HCT116 (cell line): Measurements from ENCODE around the gene NCBP1. TPM values are rescaled to one million over a fixed set of nuclear protein-coding genes. Genes with fewer than 3 reads are reported as not detected.

Source experiments
- ATAC-seq: fragments of 200-7000 bp; cut with Tn5 transposase; 2 replicates; pipeline ENCODE4 v1.9.1; 2020; ENCODE audit warnings: mild to moderate bottlenecking, moderate library complexity
- BruUV-seq: library from RNA; stranded (reverse); fragments of 400-500 nt; replicated peaks from 2 replicates; lab custom pipeline; 2021; lab: Mats Ljungman, UMichigan
- CTCF ChIA-PET: fragments of 300-600 bp; sonication (Branson Sonifier 250); formaldehyde crosslinking; loops from one replicate; lab custom pipeline; 2021; ENCODE audit warnings: antibody characterized with exemption; lab: Charles Lee
- POLR2A ChIA-PET: fragments of 300-600, 350-600 bp; sonication (Branson Sonifier 250); formaldehyde crosslinking; loops from one replicate; lab custom pipeline; 2021; ENCODE audit warnings: antibody characterized with exemption; lab: Charles Lee
- RAD21 ChIA-PET, 2 experiments: fragments of 300-600 bp; sonication (Branson Sonifier 250); formaldehyde crosslinking; loops; one replicate each; lab custom pipeline; 2023; ENCODE audit warnings: low total read pairs in 2 of 2; ENCODE audit not compliant: uncharacterized antibody in 2 of 2, unreplicated experiment in 2 of 2, low non-redundant PET in 1 of 2; lab: Charles Lee
- DNase-seq: peaks from one replicate; pipeline ENCODE4 v3.0.0-alpha.2; 2010; ENCODE audit warnings: low read depth, low spot score
- H2AFZ ChIP-seq: fragments of 200-600 bp; shearing (Covaris generic), sonication (generic); 2 replicates; pipeline ENCODE4 v1.6.1; 2017; ENCODE audit warnings: low read depth, mixed run types, mixed read lengths, antibody characterized with exemption, low read length; ENCODE audit not compliant: poor library complexity, severe bottlenecking
- H3K27ac ChIP-seq: 2 replicates; pipeline ENCODE4 v1.5.1; 2012; ENCODE audit warnings: low read depth, low read length
- H3K27me3 ChIP-seq: fragments of 200-600 bp; sonication (generic); 2 replicates; pipeline ENCODE4 v1.6.1; 2016; ENCODE audit warnings: mixed run types, low read length, mixed read lengths; ENCODE audit not compliant: insufficient read depth
- H3K36me3 ChIP-seq, 2 experiments: fragments of 200-500 bp in 1 of 2; fragments of 200-600 bp in 1 of 2; sonication (Bioruptor generic) in 1 of 2; sonication (generic) in 1 of 2; 2 replicates each; pipeline versions ENCODE4 v1.5.1 to v1.6.1; 2014 to 2016; ENCODE audit warnings: low read length in 2 of 2, inconsistent platforms in 1 of 2, mixed read lengths in 1 of 2, mixed run types in 1 of 2; ENCODE audit not compliant: insufficient read depth in 2 of 2, control insufficient read depth in 1 of 2
- H3K4me1 ChIP-seq, 2 experiments: fragments of 200-600 bp in 1 of 2; sonication (generic) in 1 of 2; 2 replicates each; pipeline versions ENCODE4 v1.5.1 to v1.6.1; 2012 to 2017; ENCODE audit warnings: low read length in 2 of 2, inconsistent platforms in 1 of 2, mild to moderate bottlenecking in 1 of 2, mixed read lengths in 1 of 2, mixed run types in 1 of 2, moderate library complexity in 1 of 2; ENCODE audit not compliant: insufficient read depth in 2 of 2, control insufficient read depth in 1 of 2
- H3K4me2 ChIP-seq: fragments of 200-600 bp; sonication (generic); 2 replicates; pipeline ENCODE4 v1.6.1; 2017; ENCODE audit warnings: mixed run types, low read length, mixed read lengths
- H3K4me3 ChIP-seq, 2 experiments: fragments of 200-600 bp in 1 of 2; sonication (generic) in 1 of 2; replicated peaks in 1 of 2; 2 replicates each; pipeline ENCODE4 v1.5.1; 2011 to 2016; ENCODE audit warnings: low read length in 2 of 2, control low read depth in 1 of 2, low read depth in 1 of 2, mild to moderate bottlenecking in 1 of 2, mixed read lengths in 1 of 2, mixed run types in 1 of 2
- H3K79me2 ChIP-seq: fragments of 200-600 bp; sonication (generic); 2 replicates; pipeline ENCODE4 v1.6.1; 2017; ENCODE audit warnings: mild to moderate bottlenecking, mixed run types, low read length, moderate library complexity, mixed read lengths; ENCODE audit not compliant: insufficient read depth
- H3K9ac ChIP-seq: fragments of 200-600 bp; sonication (generic); 2 replicates; pipeline ENCODE4 v1.6.1; 2016; ENCODE audit warnings: low read length, mixed read lengths
- H3K9me2 ChIP-seq: fragments of 200-600 bp; sonication (generic), shearing (Covaris generic); 2 replicates; pipeline ENCODE4 v1.6.1; 2017; ENCODE audit warnings: mixed run types, mild to moderate bottlenecking, moderate library complexity; ENCODE audit not compliant: insufficient read depth
- H3K9me3 ChIP-seq, 2 experiments: fragments of 200-500 bp in 1 of 2; fragments of 200-600 bp in 1 of 2; sonication (Bioruptor generic) in 1 of 2; sonication (generic) in 1 of 2; 2 replicates each; pipeline ENCODE4 v1.6.1; 2014 to 2017; ENCODE audit warnings: low read length in 2 of 2, mixed read lengths in 2 of 2, inconsistent platforms in 1 of 2, low read depth in 1 of 2, mild to moderate bottlenecking in 1 of 2, mixed run types in 1 of 2, moderate library complexity in 1 of 2; ENCODE audit not compliant: control insufficient read depth in 1 of 2, insufficient read depth in 1 of 2
- H4K20me1 ChIP-seq: fragments of 200-600 bp; sonication (generic), shearing (Covaris generic); 2 replicates; pipeline ENCODE4 v1.6.1; 2017; ENCODE audit warnings: mixed run types, mild to moderate bottlenecking, moderate library complexity; ENCODE audit not compliant: insufficient read depth
- CEBPB ChIP-seq: IDR thresholded peaks from 2 replicates; pipeline ENCODE4 v1.6.1; 2012; ENCODE audit warnings: low read depth
- ELF1 ChIP-seq: IDR thresholded peaks from 2 replicates; pipeline ENCODE4 v1.6.1; 2012; ENCODE audit warnings: low read depth, borderline replicate concordance
- EZH2 ChIP-seq: fragments of 200-600 bp; sonication (generic); IDR thresholded peaks from 2 replicates; pipeline ENCODE4 v1.6.1; 2017; ENCODE audit warnings: antibody characterized with exemption, mixed run types
- RAD21 ChIP-seq: IDR thresholded peaks from 2 replicates; pipeline ENCODE4 v1.6.1; 2012; ENCODE audit warnings: low read depth, mild to moderate bottlenecking
- YY1 ChIP-seq: IDR thresholded peaks from 2 replicates; pipeline ENCODE4 v1.6.1; 2011; ENCODE audit warnings: low read length, low read depth, moderate library complexity, mild to moderate bottlenecking; ENCODE audit not compliant: insufficient replicate concordance; ENCODE audit errors: extremely low read depth
- ZFX ChIP-seq: fragments of 450-650 bp; IDR thresholded peaks from 2 replicates; pipeline ENCODE4 v1.6.1; 2017
- intact Hi-C: fragments of 100-400 bp; cut with micrococcal nuclease; formaldehyde crosslinking; loops from 2 replicates; pipeline ENCODE4 v1.10.0; 2022
- total RNA-seq: library from RNA; stranded (reverse); gene quantifications from one replicate; pipeline ENCODE4 v1.2.1, GENCODE V29; 2021; ENCODE audit not compliant: unreplicated experiment
- TF ChIP-seq, protein P1 (sequence below), 3 experiments: fragments of 200-600 bp in 1 of 3; sonication (generic) in 1 of 3; IDR thresholded peaks in 2 of 3; conservative IDR thresholded peaks in 1 of 3; 2 replicates each; pipeline ENCODE4 v1.5.1; 2012 to 2017; ENCODE audit warnings: low read depth in 2 of 3, low read length in 2 of 3, antibody characterized with exemption in 1 of 3, borderline replicate concordance in 1 of 3, control low read depth in 1 of 3, mild to moderate bottlenecking in 1 of 3, mixed read lengths in 1 of 3, mixed run types in 1 of 3, moderate library complexity in 1 of 3; ENCODE audit not compliant: insufficient read depth in 1 of 3

Gene NCBP1
- total RNA-seq, 1 experiment from 2014 or later, result 32.9 TPM

DNA sequence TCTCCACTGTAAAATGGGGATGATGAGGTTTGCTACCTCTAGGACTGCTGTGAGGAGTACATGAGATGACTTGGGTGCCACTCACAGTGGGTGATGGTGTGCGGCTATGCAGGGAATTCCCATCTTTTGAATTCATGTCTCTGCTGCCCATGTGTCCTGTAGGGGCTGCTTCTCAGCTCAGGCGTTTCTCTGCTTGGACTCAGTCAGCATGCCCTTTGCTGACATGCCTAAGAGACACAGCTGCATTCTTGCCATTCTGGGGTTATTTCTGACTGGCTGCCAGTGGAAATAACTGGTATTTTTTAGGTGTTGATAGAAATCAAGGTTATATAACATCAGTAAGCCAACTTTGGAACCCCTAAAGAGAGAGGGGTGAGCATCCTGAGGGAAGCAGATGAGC lies 87.8 kb downstream of the NCBP1 start:
- ChIA-PET CTCF (interaction anchor here (0.7 kb wide), 1 partner anchor 9 kb away, joined by 3 read pairs; no protein-coding TSS in a partner anchor), RAD21 (no interaction called here), POLR2A (no interaction called here)
- no TSS peak for BruUV-seq
- H4K20me1 ChIP-seq, result no peaks in the 10 kb centered on the region
- H3K36me3 ChIP-seq, result no peaks in the 10 kb centered on the region
- H2AFZ ChIP-seq, result no peak overlapping the region
- TF ChIP-seq YY1 (no peak), CEBPB (no peak), ELF1 (no peak), EZH2 (no peak), ZFX (no peak), RAD21 (no peak)
- TF ChIP-seq, protein P1, sequence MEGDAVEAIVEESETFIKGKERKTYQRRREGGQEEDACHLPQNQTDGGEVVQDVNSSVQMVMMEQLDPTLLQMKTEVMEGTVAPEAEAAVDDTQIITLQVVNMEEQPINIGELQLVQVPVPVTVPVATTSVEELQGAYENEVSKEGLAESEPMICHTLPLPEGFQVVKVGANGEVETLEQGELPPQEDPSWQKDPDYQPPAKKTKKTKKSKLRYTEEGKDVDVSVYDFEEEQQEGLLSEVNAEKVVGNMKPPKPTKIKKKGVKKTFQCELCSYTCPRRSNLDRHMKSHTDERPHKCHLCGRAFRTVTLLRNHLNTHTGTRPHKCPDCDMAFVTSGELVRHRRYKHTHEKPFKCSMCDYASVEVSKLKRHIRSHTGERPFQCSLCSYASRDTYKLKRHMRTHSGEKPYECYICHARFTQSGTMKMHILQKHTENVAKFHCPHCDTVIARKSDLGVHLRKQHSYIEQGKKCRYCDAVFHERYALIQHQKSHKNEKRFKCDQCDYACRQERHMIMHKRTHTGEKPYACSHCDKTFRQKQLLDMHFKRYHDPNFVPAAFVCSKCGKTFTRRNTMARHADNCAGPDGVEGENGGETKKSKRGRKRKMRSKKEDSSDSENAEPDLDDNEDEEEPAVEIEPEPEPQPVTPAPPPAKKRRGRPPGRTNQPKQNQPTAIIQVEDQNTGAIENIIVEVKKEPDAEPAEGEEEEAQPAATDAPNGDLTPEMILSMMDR (IDR thresholded peaks at IDR 0.05 in 2 of 3, conservative IDR thresholded peaks at IDR 0.05 in 1 of 3; ENCODE audit: borderline replicate concordance in 1 of 3, insufficient read depth in 1 of 3, low read depth in 2 of 3, low read length in 2 of 3), result no peak
- no peak for DNase-seq
- no peak overlapping the region for H3K27ac ChIP-seq
- no peak overlapping the region for H3K4me2 ChIP-seq
- no peak; the same call in 1 of the 2 replicates for ATAC-seq
- no peaks in the 10 kb centered on the region for H3K4me1 ChIP-seq
- intact Hi-C loops, result no loop called here
- H3K9me3 ChIP-seq, result no peaks in the 10 kb centered on the region; a peak in 1 of 4 replicates
- H3K79me2 ChIP-seq, result no peaks in the 10 kb centered on the region
- H3K27me3 ChIP-seq, result no peaks in the 10 kb centered on the region
- H3K9me2 ChIP-seq, result no peaks in the 10 kb centered on the region
- no peak overlapping the region for H3K4me3 ChIP-seq
- no peak overlapping the region for H3K9ac ChIP-seq

- Histone ChIP-seq H3K27ac (no peak overlapping the region), H3K27me3 (no peaks in the 10 kb centered on the region), H3K4me2 (no peak overlapping the region), H2AFZ (no peak overlapping the region), H3K4me1 (no peaks in the 10 kb centered on the region), H3K36me3 (no peaks in the 10 kb centered on the region), H3K9me3 (no peaks in the 10 kb centered on the region; a peak in 1 of 4 replicates), H3K9ac (no peak overlapping the region)
- intact Hi-C loops, result no loop called here
- ChIA-PET POLR2A (no interaction called here), CTCF (interaction anchor here (0.7 kb wide), 1 partner anchor 10 kb away, joined by 3 read pairs; no protein-coding TSS in a partner anchor), RAD21 (no interaction called here)
- ATAC-seq (no peak), DNase-seq (no peak)
- BruUV-seq, result no TSS peak
- no peak for TF ChIP-seq ELF1
- TF ChIP-seq, all 23 proteins: peak for 0
- Histone ChIP-seq H3K9me2 (no peaks in the 10 kb centered on the region), H3K79me2 (no peaks in the 10 kb centered on the region), H4K20me1 (no peaks in the 10 kb centered on the region), H3K4me3 (no peak overlapping the region)
Measured at GRCh38 chr9:97722331-97722730, 88.7 kb downstream of the NCBP1 start.

Other genes starting within 250 kb of the NCBP1 start
- gene TDRD7, start 221.7 kb upstream of the NCBP1 start, total RNA-seq, result 8.0 TPM
- gene TMOD1, start 132.2 kb upstream of the NCBP1 start, total RNA-seq, result 4.4 TPM
- 16.0 TPM for gene TSTD2, start 453 bp upstream of the NCBP1 start, total RNA-seq
- gene XPA, start 63.5 kb downstream of the NCBP1 start, total RNA-seq, result 9.3 TPM
- gene FOXE1, start 219.4 kb downstream of the NCBP1 start, total RNA-seq, result not detected